ENCODE data around the gene DSCAM.
"Not testable (repeated sequence)": the region's sequence is repeated elsewhere in the genome, so short reads cannot be mapped to it uniquely, and the experiment has no call there.

DSCAM gene

GRCh38 chr21:40461008-40461407, 385.9 kb downstream of the DSCAM start:
- no peak for DNase-seq (ENCODE audit: low spot score)

GRCh38 chr21:40457741-40458140, 389.2 kb downstream of the DSCAM start:
- DNase-seq (ENCODE audit: low spot score): no peak

GRCh38 chr21:40454057-40454456, 392.9 kb downstream of the DSCAM start:
- no peak for DNase-seq (ENCODE audit: low spot score)

GRCh38 chr21:40453183-40453582, 393.8 kb downstream of the DSCAM start:
- DNase-seq (ENCODE audit: low spot score): no peak

- DNase-seq (ENCODE audit: low spot score): no peak
Observed at GRCh38 chr21:40452548-40452947, 394.4 kb downstream of the DSCAM start.

GRCh38 chr21:40447016-40447415, 399.9 kb downstream of the DSCAM start:
- no peak for DNase-seq (ENCODE audit: low spot score)

GRCh38 chr21:40445349-40445921, 401.5 kb downstream of the DSCAM start:
- no peak for DNase-seq (ENCODE audit: low spot score)

GRCh38 chr21:40439581-40439980, 407.4 kb downstream of the DSCAM start:
- not testable (repeated sequence) for DNase-seq (ENCODE audit: low spot score)

- DNase-seq (ENCODE audit: low spot score): no peak
Observed at GRCh38 chr21:40438616-40439015, 408.3 kb downstream of the DSCAM start.

- no peak for DNase-seq (ENCODE audit: low spot score)
Observed at GRCh38 chr21:40436261-40436660, 410.7 kb downstream of the DSCAM start.

- no peak for DNase-seq (ENCODE audit: low spot score)
Observed at GRCh38 chr21:40433538-40433937, 413.4 kb downstream of the DSCAM start.

GRCh38 chr21:40425981-40426380, 421.0 kb downstream of the DSCAM start:
- DNase-seq (ENCODE audit: low spot score): no peak

GRCh38 chr21:40422896-40423635, 423.9 kb downstream of the DSCAM start:
- DNase-seq (ENCODE audit: low spot score): no peak

GRCh38 chr21:40421121-40421520, 425.8 kb downstream of the DSCAM start:
- no peak for DNase-seq (ENCODE audit: low spot score)

GRCh38 chr21:40416572-40416971, 430.4 kb downstream of the DSCAM start:
- DNase-seq (ENCODE audit: low spot score): no peak

GRCh38 chr21:40408561-40408960, 438.4 kb downstream of the DSCAM start:
- no peak for DNase-seq (ENCODE audit: low spot score)

GRCh38 chr21:40404396-40404800, 442.6 kb downstream of the DSCAM start:
- no peak for DNase-seq (ENCODE audit: low spot score)

- DNase-seq (ENCODE audit: low spot score): no peak
Observed at GRCh38 chr21:40402884-40403582, 443.9 kb downstream of the DSCAM start.

GRCh38 chr21:40395732-40396131, 451.2 kb downstream of the DSCAM start:
- DNase-seq (ENCODE audit: low spot score): no peak

GRCh38 chr21:40393066-40393465, 453.9 kb downstream of the DSCAM start:
- no peak for DNase-seq (ENCODE audit: low spot score)

GRCh38 chr21:40388046-40388445, 458.9 kb downstream of the DSCAM start:
- no peak for DNase-seq (ENCODE audit: low spot score)

GRCh38 chr21:40386981-40387747, 459.8 kb downstream of the DSCAM start:
- no peak for DNase-seq (ENCODE audit: low spot score)

Measured in hepatic stellate cell (primary cell).